ENCODE data around the gene CSF3.

DNA sequence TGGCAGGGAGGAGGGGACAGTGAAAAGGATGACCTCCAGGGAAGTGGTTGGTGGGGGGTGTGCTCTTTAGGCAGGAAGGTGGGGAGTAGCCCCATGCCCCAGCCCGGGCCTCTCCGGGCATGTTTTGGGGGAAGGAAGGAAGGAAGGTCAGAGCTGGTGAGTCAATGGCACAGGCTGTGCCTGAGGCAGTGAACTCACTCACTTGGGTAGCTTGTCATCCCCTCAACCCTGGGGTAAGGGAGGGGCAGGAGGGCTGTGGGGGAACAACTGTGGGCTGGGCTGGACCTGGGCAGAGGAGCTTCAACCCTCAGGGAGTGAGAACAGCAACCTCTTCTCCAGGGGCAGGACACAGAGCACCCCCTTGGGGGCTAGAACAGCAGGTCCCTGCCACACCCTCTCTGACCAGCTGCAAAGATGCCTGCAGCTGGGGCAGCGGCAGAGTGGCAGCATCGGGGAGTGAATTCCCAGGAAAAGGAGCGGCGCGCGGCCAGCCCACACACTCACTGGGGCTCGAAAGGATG, 6.3 kb downstream of the CSF3 start:
- TF ChIP-seq, protein P1, sequence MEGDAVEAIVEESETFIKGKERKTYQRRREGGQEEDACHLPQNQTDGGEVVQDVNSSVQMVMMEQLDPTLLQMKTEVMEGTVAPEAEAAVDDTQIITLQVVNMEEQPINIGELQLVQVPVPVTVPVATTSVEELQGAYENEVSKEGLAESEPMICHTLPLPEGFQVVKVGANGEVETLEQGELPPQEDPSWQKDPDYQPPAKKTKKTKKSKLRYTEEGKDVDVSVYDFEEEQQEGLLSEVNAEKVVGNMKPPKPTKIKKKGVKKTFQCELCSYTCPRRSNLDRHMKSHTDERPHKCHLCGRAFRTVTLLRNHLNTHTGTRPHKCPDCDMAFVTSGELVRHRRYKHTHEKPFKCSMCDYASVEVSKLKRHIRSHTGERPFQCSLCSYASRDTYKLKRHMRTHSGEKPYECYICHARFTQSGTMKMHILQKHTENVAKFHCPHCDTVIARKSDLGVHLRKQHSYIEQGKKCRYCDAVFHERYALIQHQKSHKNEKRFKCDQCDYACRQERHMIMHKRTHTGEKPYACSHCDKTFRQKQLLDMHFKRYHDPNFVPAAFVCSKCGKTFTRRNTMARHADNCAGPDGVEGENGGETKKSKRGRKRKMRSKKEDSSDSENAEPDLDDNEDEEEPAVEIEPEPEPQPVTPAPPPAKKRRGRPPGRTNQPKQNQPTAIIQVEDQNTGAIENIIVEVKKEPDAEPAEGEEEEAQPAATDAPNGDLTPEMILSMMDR (conservative IDR thresholded peaks at IDR 0.05; ENCODE audit: low read depth, low read length), result no peak
- no peak for TF ChIP-seq POLR2A (IDR thresholded peaks at IDR 0.05; ENCODE audit: low read depth, low read length)
- TF ChIP-seq FOS (IDR thresholded peaks at IDR 0.05; ENCODE audit: low read depth, low read length), result 0 out of 2 replicates have a peak, but pooled peaks have one; percentile 2
- TF ChIP-seq RAD21 (IDR thresholded peaks at IDR 0.05; ENCODE audit: low read length), result no peak
- no peak for TF ChIP-seq BHLHE40 (IDR thresholded peaks at IDR 0.05; ENCODE audit: low read depth, low read length)
- TF ChIP-seq MXI1 (IDR thresholded peaks at IDR 0.05; ENCODE audit: borderline replicate concordance, low read depth, low read length), result no peak
- TF ChIP-seq, protein P2, sequence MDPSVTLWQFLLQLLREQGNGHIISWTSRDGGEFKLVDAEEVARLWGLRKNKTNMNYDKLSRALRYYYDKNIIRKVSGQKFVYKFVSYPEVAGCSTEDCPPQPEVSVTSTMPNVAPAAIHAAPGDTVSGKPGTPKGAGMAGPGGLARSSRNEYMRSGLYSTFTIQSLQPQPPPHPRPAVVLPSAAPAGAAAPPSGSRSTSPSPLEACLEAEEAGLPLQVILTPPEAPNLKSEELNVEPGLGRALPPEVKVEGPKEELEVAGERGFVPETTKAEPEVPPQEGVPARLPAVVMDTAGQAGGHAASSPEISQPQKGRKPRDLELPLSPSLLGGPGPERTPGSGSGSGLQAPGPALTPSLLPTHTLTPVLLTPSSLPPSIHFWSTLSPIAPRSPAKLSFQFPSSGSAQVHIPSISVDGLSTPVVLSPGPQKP (IDR thresholded peaks at IDR 0.05; ENCODE audit: borderline replicate concordance, low read depth, low read length), result no peak
- TF ChIP-seq, protein P3, sequence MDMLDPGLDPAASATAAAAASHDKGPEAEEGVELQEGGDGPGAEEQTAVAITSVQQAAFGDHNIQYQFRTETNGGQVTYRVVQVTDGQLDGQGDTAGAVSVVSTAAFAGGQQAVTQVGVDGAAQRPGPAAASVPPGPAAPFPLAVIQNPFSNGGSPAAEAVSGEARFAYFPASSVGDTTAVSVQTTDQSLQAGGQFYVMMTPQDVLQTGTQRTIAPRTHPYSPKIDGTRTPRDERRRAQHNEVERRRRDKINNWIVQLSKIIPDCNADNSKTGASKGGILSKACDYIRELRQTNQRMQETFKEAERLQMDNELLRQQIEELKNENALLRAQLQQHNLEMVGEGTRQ (IDR thresholded peaks at IDR 0.05; ENCODE audit: low read depth, low read length), result no peak
- no peak for TF ChIP-seq MAFK (IDR thresholded peaks at IDR 0.05; ENCODE audit: low read depth, low read length)
- no peak for TF ChIP-seq SMC3 (IDR thresholded peaks at IDR 0.05; ENCODE audit: low read depth, low read length)
